HG02973 (cell line): Measurements from ENCODE around the gene LRRC55.
"Not testable (repeated sequence)": the region's sequence is repeated elsewhere in the genome, so short reads cannot be mapped to it uniquely, and the experiment has no call there.

Experiments used
- ATAC-seq: cut with Tn5 transposase; IDR thresholded peaks from one replicate; pipeline ENCODE4 v1.9.1; 2021; ENCODE audit warnings: moderate library complexity; ENCODE audit not compliant: unreplicated experiment

Gene LRRC55

DNA sequence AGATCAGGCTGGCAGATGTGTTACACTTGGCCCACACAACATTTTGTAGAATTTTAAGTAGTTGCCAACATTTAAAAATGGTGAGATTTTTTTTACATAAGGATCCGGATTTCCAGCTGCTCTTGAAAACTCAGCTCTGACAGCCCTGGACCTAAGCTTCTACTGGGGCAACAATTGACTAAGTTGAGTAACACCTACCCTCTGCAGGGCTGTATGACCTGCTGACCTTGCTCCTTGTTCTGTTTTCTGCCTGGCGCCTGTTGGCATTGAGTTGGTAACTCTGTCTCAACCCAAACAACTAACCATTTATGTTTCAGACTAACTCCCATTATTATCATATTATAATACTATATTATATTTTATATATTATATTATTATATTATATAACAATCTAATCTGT, 21.1 kb upstream of the LRRC55 start:
- no peak for ATAC-seq

DNA sequence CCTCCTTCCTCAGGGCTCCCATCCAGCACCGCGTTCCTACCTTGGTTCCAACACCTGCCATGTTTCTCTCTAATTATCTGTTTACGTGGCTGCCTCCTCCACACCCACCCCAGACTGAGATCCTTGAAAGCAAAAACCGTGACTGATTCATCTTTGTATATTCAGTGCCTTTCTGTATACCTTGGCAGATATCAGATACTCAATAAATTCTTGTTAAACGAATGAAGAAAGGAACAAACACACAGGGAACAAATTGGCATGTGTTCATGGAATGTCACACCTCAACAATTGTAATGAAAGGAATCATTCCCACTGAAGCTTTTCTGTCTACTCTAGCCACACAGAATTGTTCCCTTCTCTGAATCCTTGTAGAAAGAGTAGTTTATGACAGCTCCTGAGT, 20.4 kb upstream of the LRRC55 start:
- ATAC-seq, result no peak

DNA sequence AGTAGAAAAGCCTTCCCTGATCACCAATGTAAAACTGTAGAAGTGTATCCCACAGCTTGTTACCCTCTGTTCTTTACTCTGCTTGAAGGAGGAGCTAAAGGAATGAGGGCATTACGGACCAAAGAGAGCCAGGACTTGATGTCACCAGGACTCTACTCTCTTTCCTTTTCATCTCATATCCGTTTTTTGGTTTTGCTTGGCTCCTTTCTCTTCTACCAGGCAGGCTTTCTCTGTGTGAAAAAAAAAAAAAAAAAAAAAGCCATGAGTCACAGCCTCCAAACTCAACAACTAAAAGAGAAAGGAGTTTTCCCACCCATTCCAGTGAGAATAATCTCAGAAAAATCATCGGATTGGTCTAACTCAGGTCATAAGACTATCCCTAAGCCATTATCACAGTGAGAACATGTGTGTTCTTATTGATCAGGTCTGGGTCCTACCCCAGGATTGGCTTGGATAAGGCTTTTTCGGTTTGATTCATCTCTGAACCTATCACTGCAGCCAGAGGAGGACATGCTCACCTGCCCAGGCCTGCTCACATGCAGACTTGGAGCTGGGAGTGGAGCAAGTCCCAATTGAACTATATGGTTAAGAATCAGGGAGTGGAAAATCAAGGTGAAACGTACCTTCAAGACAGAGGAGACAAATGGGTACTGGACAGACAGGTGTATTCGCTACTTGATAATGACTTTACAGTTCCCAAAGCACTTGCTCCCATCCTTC, 19.4 kb upstream of the LRRC55 start:
- no peak for ATAC-seq

DNA sequence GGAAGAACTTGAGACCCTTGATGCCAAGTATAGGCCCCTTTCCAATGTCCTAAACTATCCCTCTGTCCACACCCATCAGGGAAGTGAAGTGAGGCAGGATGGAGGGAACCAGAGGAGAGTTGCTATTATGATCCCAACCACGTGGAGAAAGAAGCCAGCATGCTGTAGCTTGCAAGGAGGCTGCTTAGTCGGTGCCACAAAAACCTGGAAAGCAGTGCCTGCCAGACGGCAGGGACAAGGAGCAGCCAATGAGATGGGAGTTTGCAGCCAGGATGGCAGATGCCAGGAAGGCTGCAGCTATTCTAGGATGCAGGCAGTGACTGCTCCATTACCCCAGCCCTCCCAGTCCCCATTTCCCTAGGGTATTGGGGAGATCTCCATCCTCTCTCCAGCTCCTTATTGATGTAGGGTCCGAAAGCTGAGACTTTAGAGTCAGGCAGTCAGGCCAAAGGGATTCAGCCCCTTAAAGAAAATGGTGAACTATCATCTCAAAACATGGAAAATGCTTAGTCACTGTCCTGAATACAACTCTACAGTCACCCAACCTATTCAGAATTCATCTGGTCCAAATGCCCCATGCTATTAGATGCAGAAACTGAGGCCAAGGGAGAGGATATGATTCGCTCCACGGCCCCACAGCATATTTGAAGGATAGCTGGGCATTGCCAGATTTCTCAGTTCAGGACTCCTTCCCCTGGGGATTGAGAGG, 18.4 kb upstream of the LRRC55 start:
- ATAC-seq, result no peak

DNA sequence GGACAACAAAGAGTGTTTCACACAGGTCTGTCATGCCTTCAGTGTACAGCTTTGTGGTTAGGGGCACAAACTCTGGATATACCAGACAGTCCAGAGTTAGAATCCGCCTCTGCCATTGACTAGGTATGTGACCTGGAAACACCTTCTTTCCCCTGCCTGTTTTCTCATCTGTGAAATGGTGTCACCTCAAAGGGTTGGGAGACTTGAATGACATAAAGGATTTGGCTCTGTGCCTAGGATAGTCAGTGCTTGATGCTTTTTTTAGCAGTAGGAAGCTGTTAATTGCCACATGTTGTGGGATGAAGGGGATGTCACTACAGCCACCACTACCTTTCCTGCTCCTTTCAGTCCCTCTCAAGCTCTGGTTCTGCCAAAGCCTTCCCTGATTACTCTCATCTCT, 17.4 kb upstream of the LRRC55 start:
- ATAC-seq, result no peak

DNA sequence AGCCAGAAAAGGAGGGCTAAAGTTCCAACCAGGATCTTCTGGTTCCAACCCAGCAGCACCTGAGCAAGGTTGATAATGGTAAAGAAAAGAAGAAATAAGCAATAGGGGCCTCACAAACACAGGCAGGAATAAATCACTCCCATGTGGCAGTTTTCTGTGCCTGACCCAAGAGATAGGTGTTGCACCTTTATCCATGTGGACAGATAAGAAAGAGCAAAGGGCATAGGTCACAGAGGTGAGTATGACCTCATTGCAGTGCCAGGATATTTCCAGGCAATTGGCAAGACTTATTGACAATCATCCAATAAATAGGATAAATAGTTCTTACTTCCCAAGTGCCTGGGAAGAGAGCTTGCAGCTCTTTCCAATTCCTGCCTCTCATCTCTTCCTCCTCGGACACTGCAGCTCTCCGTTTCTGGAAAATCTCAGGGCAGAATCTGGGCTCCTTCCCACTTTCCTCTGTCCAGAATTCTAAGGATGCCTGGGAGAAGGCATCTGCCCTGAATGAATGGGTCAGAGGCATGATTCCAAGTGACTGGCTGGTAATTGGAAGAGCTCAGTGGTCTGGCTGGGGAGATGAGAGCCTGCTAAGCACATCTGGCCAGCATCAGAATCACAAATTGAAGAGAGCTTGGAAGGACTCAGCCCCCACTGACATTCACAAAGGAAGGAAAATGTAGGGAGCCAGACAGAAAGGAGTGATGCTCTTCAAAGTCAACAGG, 14.5 kb upstream of the LRRC55 start:
- no peak for ATAC-seq

DNA sequence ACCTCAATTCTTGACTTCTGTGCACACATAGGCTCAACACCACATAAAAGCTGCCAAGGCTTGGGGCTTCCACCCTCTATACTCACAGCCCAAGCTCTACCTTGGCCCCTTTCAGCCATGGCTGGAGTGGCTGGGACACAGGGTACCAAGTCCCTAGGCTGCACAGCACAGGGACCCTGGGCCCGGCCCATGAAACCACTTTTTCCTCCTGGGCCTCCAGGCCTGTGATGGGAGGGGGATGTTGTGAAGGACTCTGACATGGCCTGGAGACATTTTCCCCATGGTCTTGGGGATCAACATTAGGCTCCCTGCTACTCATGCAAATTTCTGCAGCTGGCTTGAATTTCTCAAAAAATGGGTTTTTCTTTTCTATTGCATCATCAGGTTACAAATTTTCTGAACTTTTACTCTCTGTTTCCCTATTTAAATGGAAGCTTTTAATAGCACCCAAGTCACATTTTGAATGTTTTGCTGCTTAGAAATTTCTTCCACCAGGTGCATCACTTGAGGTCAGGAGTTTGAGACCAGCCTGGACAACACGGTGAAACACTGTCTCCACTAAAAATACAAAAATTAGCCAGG, 11.9 kb upstream of the LRRC55 start:
- ATAC-seq, result not testable (repeated sequence)

DNA sequence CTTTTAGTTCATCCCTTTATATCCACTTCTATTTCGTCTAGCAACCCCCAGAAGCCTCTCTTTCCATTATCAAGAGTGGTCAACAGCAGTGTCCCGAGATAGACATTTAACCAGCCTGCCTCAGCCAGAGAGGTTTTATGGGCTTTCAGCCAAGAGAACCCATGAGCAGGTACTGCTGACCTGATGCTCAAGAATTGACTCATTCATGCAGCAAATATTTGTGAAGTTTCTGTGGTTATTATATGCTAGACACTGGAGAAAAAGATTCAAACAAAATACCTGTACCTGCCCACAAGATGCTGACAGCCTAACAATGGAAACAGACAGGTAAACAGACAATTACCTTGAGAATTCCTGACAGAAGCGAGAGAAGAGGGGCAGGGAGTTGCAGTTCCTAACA, 9.7 kb upstream of the LRRC55 start:
- no peak for ATAC-seq

DNA sequence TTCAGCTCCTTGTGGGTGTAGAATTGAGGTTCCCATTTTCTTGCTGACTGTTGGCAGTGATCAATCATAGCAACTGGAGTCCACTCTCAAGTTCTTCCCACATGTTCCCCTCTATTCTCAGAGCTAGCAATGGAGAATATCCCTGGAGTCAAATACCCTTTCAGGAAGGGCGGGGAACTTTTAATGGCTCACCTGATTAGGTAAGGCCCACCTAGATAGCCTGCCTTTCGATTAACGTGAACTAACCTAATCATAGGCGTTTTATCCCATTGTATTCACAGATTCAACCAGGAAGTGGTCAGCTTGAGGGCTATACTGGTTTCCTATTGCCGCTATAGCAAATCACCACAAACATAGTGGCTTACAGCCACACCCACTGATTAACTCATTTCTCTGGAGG, 7.1 kb upstream of the LRRC55 start:
- ATAC-seq, result no peak

DNA sequence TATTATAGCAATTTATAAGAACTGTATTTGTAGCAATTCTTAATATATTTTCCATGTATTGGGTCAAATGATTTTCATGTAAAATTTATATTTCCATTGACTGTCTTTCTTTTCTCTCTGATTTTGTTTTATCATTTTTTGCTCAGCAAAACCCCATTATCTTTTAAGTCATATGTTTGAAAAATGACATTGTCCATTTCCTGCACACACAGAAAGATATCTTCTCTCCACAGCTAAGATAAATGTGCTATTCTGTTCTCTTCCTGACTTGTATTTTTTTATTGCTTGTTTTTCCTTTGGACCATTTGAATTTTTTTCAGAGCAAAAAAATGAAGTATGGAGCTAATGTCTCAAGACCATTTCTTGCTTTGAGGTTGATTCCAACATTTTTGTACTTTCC, 6.3 kb upstream of the LRRC55 start:
- ATAC-seq, result no peak

DNA sequence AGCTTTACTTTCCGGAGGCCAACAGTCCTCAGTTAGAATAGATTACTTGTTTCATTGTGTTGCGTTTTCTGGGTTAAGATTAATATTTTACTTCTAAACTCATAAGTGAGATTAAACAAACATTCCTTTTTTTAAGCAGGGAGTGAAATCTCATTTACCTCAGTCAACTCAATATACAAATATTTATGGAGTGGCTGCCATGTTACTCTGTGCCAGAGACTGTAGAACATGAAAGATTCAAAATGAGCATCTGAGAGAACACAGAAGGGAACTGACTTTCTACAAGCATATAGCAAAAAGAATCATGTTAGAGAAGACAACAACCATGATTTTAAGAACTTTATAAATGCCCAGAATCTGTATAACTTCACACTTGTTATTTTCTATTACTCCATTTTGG, 3.4 kb upstream of the LRRC55 start:
- ATAC-seq, result no peak

DNA sequence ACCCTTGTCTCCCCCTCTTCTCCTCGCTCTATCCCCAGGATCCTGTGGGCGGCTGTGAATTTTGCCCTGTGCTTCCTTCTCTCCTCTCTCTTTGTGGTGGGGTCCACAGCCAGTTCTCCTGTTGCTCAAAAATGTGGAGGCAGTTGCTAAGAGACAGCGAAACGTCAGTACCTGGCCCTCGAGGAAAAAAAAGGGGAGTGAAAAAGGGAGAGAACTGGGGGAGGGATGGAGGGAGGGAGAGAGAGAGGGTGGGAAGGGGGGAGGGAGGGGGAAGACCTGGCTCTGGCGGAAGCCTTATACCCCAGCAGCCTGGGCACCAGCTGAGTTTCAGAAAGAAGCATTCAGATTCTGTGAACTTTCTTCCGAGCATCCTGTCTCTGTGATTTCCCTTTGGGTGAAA, 2.1 kb upstream of the LRRC55 start:
- no peak for ATAC-seq

DNA sequence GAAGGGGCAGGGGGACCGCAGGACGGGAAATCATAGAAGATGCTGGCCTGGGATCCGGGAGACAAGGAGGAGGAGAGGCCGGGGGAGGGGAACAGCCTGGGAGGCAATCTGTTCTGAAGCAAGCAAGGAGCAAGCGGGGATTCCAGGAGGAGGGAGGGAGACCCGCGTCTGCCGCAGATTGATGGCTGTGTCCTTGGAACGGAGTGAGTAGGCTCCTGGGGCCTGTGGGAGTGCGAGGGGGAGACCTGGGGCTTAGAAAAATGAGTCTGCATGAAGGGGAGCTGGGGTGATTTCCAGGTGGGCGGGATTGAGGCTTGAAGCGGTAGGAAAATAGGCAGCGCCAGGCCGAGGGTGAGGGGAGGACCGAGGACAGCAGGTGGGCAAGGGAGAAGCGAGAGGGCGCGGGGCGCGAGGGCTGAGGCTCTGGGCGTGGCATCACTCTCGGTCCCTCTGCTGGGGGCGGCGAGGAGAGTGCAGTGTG, 1.6 kb upstream of the LRRC55 start:
- no peak for ATAC-seq

DNA sequence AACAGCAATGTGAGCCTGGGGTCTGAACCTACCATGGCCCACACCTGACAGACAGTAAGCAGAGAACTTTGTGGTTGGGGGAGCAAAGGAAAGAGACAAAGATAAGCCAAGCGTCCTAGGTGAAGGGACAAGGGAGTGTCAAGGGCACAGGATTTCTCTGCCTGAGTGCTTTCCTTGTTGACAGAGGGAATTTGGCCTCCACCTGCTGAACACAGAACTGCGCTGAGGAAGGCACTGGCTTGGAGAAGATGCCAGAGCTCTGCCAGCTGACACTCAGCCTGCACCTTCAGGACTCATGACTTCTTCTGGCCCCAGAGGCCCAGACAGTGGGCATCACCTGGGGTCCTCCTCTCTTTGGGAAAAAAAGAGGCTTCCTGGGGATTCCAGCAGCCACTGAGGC, 789 bp upstream of the LRRC55 start:
- no peak for ATAC-seq

DNA sequence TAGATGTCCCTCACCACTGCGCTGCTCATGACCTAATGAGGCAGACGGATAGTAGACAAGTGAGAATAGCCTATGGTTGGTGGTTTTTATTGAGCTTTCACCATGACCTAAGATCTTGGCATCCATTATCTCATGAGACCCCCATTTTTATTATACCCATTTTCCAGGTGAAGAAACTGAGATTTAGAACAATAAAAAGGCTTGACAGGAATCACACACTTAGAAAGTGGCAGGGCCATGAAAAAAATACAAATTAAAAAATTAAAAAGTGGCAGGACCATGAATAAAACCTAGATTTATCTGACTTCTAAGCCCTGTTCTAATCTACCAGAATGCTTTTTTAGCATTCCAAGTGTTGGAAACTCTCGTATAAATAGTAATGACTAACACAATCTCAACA, 1.1 kb downstream of the LRRC55 start:
- ATAC-seq, result no peak

DNA sequence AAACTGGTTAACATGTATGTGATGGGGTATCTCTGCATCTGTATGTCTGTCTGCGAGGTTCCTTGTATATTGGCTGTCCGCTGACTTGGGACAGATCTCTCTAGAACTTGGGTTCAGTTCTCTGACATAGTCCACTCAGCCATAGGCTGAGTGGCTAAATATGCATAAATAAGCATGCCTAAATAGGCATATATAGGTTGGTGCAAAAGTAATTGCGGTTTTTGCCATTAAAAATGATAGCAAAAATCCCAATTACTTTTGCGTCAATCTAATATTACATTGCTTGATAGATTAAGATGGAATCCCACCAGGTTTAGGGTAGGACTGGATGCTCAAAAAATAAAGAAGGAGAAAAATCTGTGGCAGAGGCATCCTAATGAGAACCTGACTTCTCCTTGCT, 8.8 kb downstream of the LRRC55 start:
- no peak for ATAC-seq

DNA sequence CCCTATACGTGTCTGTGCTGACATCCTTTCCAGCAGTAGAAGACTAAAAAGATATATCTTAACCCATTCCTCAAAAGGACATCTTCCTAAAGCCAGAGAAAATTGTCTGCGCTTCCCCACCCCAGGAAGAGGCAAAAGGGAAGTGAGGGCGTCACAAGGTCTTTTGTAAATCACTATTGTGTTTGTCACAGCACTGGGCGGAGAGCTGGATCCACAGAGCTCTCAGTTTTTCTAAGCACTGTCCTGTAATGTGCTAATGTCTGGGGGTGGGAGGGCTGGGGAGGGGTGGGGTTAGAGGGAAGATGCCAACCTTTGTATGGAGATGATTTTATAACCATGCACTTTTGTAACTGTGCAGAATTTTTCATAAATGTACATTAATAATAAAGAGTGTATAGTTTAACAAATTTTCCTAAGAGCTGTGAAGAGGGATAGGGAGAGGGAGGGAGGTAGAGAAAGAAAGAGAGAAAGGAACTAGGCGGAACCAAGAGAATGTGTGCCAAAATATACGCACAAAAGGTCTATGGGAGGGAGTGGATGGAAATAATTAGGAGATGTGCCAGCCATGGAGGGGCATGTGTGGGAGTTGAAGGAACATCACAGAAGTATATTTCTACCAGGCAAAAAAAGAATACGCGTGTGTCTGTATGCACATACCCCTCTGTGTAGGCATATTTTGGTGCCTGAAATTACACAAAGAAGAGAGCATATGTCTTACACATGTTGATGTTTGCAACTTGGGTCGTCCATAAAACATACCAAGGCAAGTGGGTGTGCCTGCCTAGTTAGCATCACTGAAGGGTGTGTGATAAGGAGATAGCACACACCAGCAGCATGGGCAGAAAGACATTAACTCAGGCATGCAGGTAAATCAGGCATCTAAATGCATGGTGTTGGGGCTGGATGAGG, 9.8 kb downstream of the LRRC55 start:
- no peak for ATAC-seq

DNA sequence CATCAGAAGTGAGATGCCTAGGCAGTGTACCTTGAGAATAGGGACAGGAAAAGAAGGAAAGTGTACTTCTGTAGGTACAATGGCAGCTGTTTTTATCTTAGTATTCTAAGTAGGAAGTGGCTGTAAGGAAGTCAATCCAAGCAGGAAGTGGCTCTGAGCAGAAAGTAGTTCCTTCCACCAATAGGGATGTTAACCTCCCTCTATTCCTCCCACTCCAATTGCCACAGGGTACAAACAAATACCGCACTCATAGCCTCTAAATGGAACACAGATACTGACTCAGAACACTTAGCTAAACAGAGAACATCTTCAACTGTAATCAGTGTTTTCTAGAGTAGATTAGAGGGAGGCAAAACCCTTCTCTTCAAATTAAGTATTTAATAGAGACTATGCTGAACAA, 10.6 kb downstream of the LRRC55 start:
- no peak for ATAC-seq

DNA sequence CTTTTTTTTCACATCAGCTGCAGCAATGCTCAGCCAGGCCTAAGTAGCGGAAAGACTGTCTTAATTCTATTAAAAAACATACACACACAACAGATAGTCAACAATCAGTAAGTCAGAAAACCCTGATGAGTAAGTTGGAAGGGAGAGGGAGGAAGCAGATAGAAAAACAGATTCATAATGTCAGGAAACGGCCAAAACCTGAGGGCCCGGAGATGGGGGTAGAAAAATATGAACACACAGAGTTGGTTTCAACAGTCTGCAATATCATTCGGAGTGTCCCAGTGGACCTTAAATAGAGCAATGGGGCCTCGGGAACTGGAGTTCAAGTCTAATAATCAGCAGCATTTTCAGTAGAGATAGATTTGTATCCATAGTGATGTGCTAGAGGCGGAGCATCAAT, 14.8 kb downstream of the LRRC55 start:
- ATAC-seq, result no peak

DNA sequence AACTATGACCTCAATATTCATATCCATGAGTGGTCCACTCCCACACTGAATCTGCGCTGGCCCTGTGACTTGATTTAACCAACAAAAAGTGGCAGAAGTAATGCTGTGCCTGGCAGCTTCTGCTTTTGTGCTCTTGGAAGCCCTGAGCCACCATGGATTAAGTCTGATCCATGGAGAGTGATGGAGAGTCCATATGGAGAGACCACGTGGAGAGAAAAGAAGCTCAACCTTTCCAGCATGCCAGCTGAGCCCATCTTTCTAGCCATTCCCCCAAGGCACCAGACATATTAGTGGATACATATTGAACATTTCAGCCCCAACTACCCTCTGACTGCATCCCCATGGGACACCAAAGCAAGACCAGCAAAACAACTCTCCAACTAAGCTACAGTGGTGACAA, 16.0 kb downstream of the LRRC55 start:
- no peak for ATAC-seq

DNA sequence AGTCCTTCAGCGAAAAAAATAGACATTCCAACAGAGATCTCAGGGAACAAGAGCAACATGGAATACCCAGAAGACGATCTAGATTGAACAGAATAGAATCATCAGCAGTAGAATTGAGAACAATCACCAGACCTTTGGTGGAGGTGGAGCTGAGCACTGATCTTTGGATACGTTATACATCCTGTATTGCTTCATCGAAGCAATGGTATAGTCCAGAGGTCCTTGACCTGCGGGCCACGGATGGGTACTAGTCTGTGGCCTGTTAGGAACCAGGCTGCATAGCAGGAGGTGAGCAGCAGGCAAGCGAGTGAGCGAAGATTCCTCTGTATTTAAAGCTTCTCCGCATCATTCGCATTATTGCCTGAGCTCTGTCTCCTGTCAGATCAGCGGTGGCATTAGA, 17.6 kb downstream of the LRRC55 start:
- ATAC-seq, result no peak
